Measurements from ENCODE around the gene FBXL7.

DNA sequence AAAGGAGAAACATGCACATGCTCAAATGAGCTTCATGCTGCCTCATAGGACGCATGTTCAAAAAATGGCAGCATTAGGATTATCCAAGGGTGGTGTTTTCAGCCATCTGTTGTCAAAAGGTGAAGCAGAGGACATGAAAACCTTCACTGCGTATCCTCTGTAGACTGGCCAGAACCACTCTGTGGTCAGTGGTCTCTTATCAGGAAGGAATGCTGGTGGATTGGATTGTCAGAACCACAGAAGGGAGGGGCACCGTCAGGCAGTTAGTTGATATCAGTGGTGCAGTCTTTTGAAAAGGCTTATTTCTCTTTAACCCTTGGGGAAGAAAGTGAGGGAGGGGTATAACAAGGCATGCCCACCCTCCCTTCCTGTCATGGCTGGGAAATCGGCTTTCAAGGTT lies 100.1 kb downstream of the FBXL7 start:
- TF ChIP-seq, protein P1, sequence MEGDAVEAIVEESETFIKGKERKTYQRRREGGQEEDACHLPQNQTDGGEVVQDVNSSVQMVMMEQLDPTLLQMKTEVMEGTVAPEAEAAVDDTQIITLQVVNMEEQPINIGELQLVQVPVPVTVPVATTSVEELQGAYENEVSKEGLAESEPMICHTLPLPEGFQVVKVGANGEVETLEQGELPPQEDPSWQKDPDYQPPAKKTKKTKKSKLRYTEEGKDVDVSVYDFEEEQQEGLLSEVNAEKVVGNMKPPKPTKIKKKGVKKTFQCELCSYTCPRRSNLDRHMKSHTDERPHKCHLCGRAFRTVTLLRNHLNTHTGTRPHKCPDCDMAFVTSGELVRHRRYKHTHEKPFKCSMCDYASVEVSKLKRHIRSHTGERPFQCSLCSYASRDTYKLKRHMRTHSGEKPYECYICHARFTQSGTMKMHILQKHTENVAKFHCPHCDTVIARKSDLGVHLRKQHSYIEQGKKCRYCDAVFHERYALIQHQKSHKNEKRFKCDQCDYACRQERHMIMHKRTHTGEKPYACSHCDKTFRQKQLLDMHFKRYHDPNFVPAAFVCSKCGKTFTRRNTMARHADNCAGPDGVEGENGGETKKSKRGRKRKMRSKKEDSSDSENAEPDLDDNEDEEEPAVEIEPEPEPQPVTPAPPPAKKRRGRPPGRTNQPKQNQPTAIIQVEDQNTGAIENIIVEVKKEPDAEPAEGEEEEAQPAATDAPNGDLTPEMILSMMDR (IDR thresholded peaks at IDR 0.05): no peak
- TF ChIP-seq POLR2A (IDR thresholded peaks at IDR 0.05): no peak
